A549 treated with RU486 at 1 μM for 4 hours (cell line): ENCODE data around the gene RNF145. TPM values are rescaled to one million over a fixed set of nuclear protein-coding genes. Genes with fewer than 3 reads are reported as not detected.

Experiments used
- total RNA-seq: library from RNA; stranded (reverse); fragments of 200-300 nt; extraction: Qiagen RNA extraction; gene quantifications from 5 replicates; pipeline ENCODE4 v1.2.3, GENCODE V29; 2022; ENCODE audit warnings: low read depth

RNF145 gene, protein sequence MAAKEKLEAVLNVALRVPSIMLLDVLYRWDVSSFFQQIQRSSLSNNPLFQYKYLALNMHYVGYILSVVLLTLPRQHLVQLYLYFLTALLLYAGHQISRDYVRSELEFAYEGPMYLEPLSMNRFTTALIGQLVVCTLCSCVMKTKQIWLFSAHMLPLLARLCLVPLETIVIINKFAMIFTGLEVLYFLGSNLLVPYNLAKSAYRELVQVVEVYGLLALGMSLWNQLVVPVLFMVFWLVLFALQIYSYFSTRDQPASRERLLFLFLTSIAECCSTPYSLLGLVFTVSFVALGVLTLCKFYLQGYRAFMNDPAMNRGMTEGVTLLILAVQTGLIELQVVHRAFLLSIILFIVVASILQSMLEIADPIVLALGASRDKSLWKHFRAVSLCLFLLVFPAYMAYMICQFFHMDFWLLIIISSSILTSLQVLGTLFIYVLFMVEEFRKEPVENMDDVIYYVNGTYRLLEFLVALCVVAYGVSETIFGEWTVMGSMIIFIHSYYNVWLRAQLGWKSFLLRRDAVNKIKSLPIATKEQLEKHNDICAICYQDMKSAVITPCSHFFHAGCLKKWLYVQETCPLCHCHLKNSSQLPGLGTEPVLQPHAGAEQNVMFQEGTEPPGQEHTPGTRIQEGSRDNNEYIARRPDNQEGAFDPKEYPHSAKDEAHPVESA
- 106 to 133 TPM (median 130 TPM) in 5 replicates for total RNA-seq

DNA sequence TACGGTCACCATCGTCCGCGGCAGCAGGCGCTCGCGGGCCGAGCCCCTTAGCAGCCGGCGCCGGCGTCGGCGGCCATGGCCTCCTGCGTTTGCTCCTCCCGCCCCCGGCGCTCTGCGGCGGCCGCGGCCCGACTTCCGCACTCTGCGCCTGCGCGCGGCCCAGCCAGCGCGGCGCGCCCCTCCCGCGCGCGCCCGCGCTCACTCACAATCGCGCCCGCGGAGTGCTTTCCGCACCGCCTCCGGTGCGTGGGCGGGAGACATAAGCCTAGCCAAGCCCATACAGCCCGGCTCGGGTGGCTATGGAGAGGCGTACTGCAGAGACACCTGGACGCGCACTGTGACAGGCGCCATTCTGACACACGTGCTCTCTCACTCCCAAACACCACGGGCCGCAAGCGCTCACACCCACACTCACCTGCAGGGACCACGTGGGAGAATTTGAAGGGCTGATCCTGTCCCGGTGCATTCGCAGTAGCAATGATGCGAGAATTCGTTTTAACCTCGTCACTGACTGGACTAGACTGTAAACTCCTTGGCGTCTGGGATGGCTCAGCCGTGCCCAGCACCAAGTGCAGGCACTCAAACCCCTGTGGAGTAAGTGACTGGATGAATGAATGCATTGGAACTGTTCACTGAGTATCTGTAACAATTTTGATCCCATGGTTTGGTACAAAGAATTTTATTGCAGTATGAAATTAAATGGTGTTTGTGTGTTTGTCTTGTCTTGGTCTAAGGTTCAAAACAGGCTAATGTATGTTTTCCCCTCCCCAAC lies at the start of gene RNF145:
TSS of gene RNF145 (minus strand) at position 116 of the 772 bp plus-strand sequence. CDS start 5,936 bp downstream, outside the sequence.

Other genes with a start within 250 kb of the RNF145 start
- 0.51 to 0.99 TPM (median 0.91 TPM) in 5 replicates for gene EBF1, start 109.6 kb downstream of the RNF145 start, total RNA-seq
- gene UBLCP1, start 53.7 kb upstream of the RNF145 start, total RNA-seq, result 15.8 to 39.2 TPM (median 34.6 TPM) in 5 replicates
- gene IL12B, start 120.9 kb upstream of the RNF145 start, total RNA-seq, result 0.03 TPM in 1 of 5 replicates, not detected in the others